ENCODE measurements around the gene SIRT1.

SIRT1 gene

GRCh38 chr10:67851186-67851585 is 33.3 kb upstream of the SIRT1 start:
- peaks cover 5% of the 10 kb centered on the region for H3K4me1 ChIP-seq (ENCODE audit: control insufficient read depth, insufficient read depth, low read length)

GRCh38 chr10:67852761-67853160 is 31.7 kb upstream of the SIRT1 start:
- Histone ChIP-seq H3K27me3 (ENCODE audit: control insufficient read depth in 1 of 2, insufficient read depth in 2 of 2, low read length in 2 of 2) (no peaks in the 10 kb centered on the region), H3K9me3 (ENCODE audit: control insufficient read depth in 2 of 2, low read length in 2 of 2) (no peaks in the 10 kb centered on the region), H3K9ac (ENCODE audit: low read length in 2 of 2) (no peak overlapping the region), H3K4me3 (ENCODE audit: low read length in 2 of 2) (no peak overlapping the region), H3K36me3 (ENCODE audit: control insufficient read depth in 2 of 2, insufficient read depth in 2 of 2, low read length in 2 of 2) (no peaks in the 10 kb centered on the region), H3K4me1 (ENCODE audit: control insufficient read depth, insufficient read depth, low read length) (peaks cover 5% of the 10 kb centered on the region), H3K27ac (ENCODE audit: low read length) (no peak overlapping the region)

More at GRCh38 chr10:67851186-67851585, 33.3 kb upstream of the SIRT1 start:
- Histone ChIP-seq H3K36me3 (ENCODE audit: control insufficient read depth in 2 of 2, insufficient read depth in 2 of 2, low read length in 2 of 2) (no peaks in the 10 kb centered on the region), H3K9me3 (ENCODE audit: control insufficient read depth in 2 of 2, low read length in 2 of 2) (no peaks in the 10 kb centered on the region), H3K4me3 (ENCODE audit: low read length in 2 of 2) (no peak overlapping the region), H3K9ac (ENCODE audit: low read length in 2 of 2) (no peak overlapping the region), H3K27me3 (ENCODE audit: control insufficient read depth in 1 of 2, insufficient read depth in 2 of 2, low read length in 2 of 2) (no peaks in the 10 kb centered on the region), H3K27ac (ENCODE audit: low read length) (no peak overlapping the region)

GRCh38 chr10:67853512-67853911 is 30.9 kb upstream of the SIRT1 start:
- Histone ChIP-seq H3K27me3 (ENCODE audit: control insufficient read depth in 1 of 2, insufficient read depth in 2 of 2, low read length in 2 of 2) (no peaks in the 10 kb centered on the region), H3K36me3 (ENCODE audit: control insufficient read depth in 2 of 2, insufficient read depth in 2 of 2, low read length in 2 of 2) (no peaks in the 10 kb centered on the region)

GRCh38 chr10:67858971-67859370 is 25.5 kb upstream of the SIRT1 start:
- Histone ChIP-seq H3K4me3 (ENCODE audit: low read length in 2 of 2) (no peak overlapping the region), H3K27ac (ENCODE audit: low read length) (no peak overlapping the region), H3K4me1 (ENCODE audit: control insufficient read depth, insufficient read depth, low read length) (no peaks in the 10 kb centered on the region), H3K9me3 (ENCODE audit: control insufficient read depth in 2 of 2, low read length in 2 of 2) (no peaks in the 10 kb centered on the region), H3K36me3 (ENCODE audit: control insufficient read depth in 2 of 2, insufficient read depth in 2 of 2, low read length in 2 of 2) (no peaks in the 10 kb centered on the region), H3K27me3 (ENCODE audit: control insufficient read depth in 1 of 2, insufficient read depth in 2 of 2, low read length in 2 of 2) (no peaks in the 10 kb centered on the region), H3K9ac (ENCODE audit: low read length in 2 of 2) (no peak overlapping the region)

More at GRCh38 chr10:67853512-67853911, 30.9 kb upstream of the SIRT1 start:
- Histone ChIP-seq H3K4me3 (ENCODE audit: low read length in 2 of 2) (no peak overlapping the region), H3K9me3 (ENCODE audit: control insufficient read depth in 2 of 2, low read length in 2 of 2) (no peaks in the 10 kb centered on the region), H3K27ac (ENCODE audit: low read length) (no peak overlapping the region), H3K4me1 (ENCODE audit: control insufficient read depth, insufficient read depth, low read length) (peaks cover 5% of the 10 kb centered on the region), H3K9ac (ENCODE audit: low read length in 2 of 2) (no peak overlapping the region)

- H3K4me3 ChIP-seq (ENCODE audit: low read length in 2 of 2) = no peak overlapping the region
- no peak overlapping the region for H3K9ac ChIP-seq (ENCODE audit: low read length in 2 of 2)
- H3K9me3 ChIP-seq (ENCODE audit: control insufficient read depth in 2 of 2, low read length in 2 of 2) = no peaks in the 10 kb centered on the region
- no peaks in the 10 kb centered on the region for H3K36me3 ChIP-seq (ENCODE audit: control insufficient read depth in 2 of 2, insufficient read depth in 2 of 2, low read length in 2 of 2)
- H3K4me1 ChIP-seq (ENCODE audit: control insufficient read depth, insufficient read depth, low read length) = no peaks in the 10 kb centered on the region
- H3K27ac ChIP-seq (ENCODE audit: low read length) = no peak overlapping the region
- H3K27me3 ChIP-seq (ENCODE audit: control insufficient read depth in 1 of 2, insufficient read depth in 2 of 2, low read length in 2 of 2) = no peaks in the 10 kb centered on the region
Measured at GRCh38 chr10:67861750-67862432, 22.6 kb upstream of the SIRT1 start.

GRCh38 chr10:67863094-67863493 is 21.4 kb upstream of the SIRT1 start:
- no peak overlapping the region for H3K4me3 ChIP-seq (ENCODE audit: low read length in 2 of 2)
- H3K9ac ChIP-seq (ENCODE audit: low read length in 2 of 2) = no peak overlapping the region
- H3K27me3 ChIP-seq (ENCODE audit: control insufficient read depth in 1 of 2, insufficient read depth in 2 of 2, low read length in 2 of 2) = no peaks in the 10 kb centered on the region
- no peaks in the 10 kb centered on the region for H3K9me3 ChIP-seq (ENCODE audit: control insufficient read depth in 2 of 2, low read length in 2 of 2)
- no peaks in the 10 kb centered on the region for H3K36me3 ChIP-seq (ENCODE audit: control insufficient read depth in 2 of 2, insufficient read depth in 2 of 2, low read length in 2 of 2)
- H3K27ac ChIP-seq (ENCODE audit: low read length) = no peak overlapping the region
- H3K4me1 ChIP-seq (ENCODE audit: control insufficient read depth, insufficient read depth, low read length) = no peaks in the 10 kb centered on the region

GRCh38 chr10:67864607-67865371 is 19.7 kb upstream of the SIRT1 start:
- Histone ChIP-seq H3K4me1 (ENCODE audit: control insufficient read depth, insufficient read depth, low read length) (no peaks in the 10 kb centered on the region), H3K4me3 (ENCODE audit: low read length in 2 of 2) (no peak overlapping the region), H3K9me3 (ENCODE audit: control insufficient read depth in 2 of 2, low read length in 2 of 2) (no peaks in the 10 kb centered on the region), H3K27ac (ENCODE audit: low read length) (no peak overlapping the region), H3K36me3 (ENCODE audit: control insufficient read depth in 2 of 2, insufficient read depth in 2 of 2, low read length in 2 of 2) (no peaks in the 10 kb centered on the region), H3K9ac (ENCODE audit: low read length in 2 of 2) (no peak overlapping the region), H3K27me3 (ENCODE audit: control insufficient read depth in 1 of 2, insufficient read depth in 2 of 2, low read length in 2 of 2) (no peaks in the 10 kb centered on the region)

- Histone ChIP-seq H3K9me3 (ENCODE audit: control insufficient read depth in 2 of 2, low read length in 2 of 2) (no peaks in the 10 kb centered on the region), H3K4me1 (ENCODE audit: control insufficient read depth, insufficient read depth, low read length) (no peaks in the 10 kb centered on the region), H3K27me3 (ENCODE audit: control insufficient read depth in 1 of 2, insufficient read depth in 2 of 2, low read length in 2 of 2) (no peaks in the 10 kb centered on the region), H3K4me3 (ENCODE audit: low read length in 2 of 2) (no peak overlapping the region), H3K36me3 (ENCODE audit: control insufficient read depth in 2 of 2, insufficient read depth in 2 of 2, low read length in 2 of 2) (no peaks in the 10 kb centered on the region), H3K9ac (ENCODE audit: low read length in 2 of 2) (no peak overlapping the region), H3K27ac (ENCODE audit: low read length) (no peak overlapping the region)
Measured at GRCh38 chr10:67868132-67868531, 16.3 kb upstream of the SIRT1 start.

- no peak overlapping the region for H3K27ac ChIP-seq (ENCODE audit: low read length)
- no peaks in the 10 kb centered on the region for H3K9me3 ChIP-seq (ENCODE audit: control insufficient read depth in 2 of 2, low read length in 2 of 2)
- H3K36me3 ChIP-seq (ENCODE audit: control insufficient read depth in 2 of 2, insufficient read depth in 2 of 2, low read length in 2 of 2) = no peaks in the 10 kb centered on the region
- H3K4me1 ChIP-seq (ENCODE audit: control insufficient read depth, insufficient read depth, low read length) = no peaks in the 10 kb centered on the region
- H3K4me3 ChIP-seq (ENCODE audit: low read length in 2 of 2) = no peak overlapping the region
- no peaks in the 10 kb centered on the region for H3K27me3 ChIP-seq (ENCODE audit: control insufficient read depth in 1 of 2, insufficient read depth in 2 of 2, low read length in 2 of 2)
- H3K9ac ChIP-seq (ENCODE audit: low read length in 2 of 2) = no peak overlapping the region
Measured at GRCh38 chr10:67869996-67870395, 14.5 kb upstream of the SIRT1 start.

- no peaks in the 10 kb centered on the region for H3K36me3 ChIP-seq (ENCODE audit: control insufficient read depth in 2 of 2, insufficient read depth in 2 of 2, low read length in 2 of 2)
- no peak overlapping the region for H3K9ac ChIP-seq (ENCODE audit: low read length in 2 of 2)
- H3K9me3 ChIP-seq (ENCODE audit: control insufficient read depth in 2 of 2, low read length in 2 of 2) = no peaks in the 10 kb centered on the region
- H3K4me3 ChIP-seq (ENCODE audit: low read length in 2 of 2) = no peak overlapping the region
- no peak overlapping the region for H3K27ac ChIP-seq (ENCODE audit: low read length)
- no peaks in the 10 kb centered on the region for H3K4me1 ChIP-seq (ENCODE audit: control insufficient read depth, insufficient read depth, low read length)
- no peaks in the 10 kb centered on the region for H3K27me3 ChIP-seq (ENCODE audit: control insufficient read depth in 1 of 2, insufficient read depth in 2 of 2, low read length in 2 of 2)
Measured at GRCh38 chr10:67875340-67876238, 8.9 kb upstream of the SIRT1 start.

All from stomach smooth muscle (tissue), 2 donors.